GM12878 (cell line): Measurements from ENCODE around the gene TBC1D1. TPM values are rescaled to one million over a fixed set of nuclear protein-coding genes. Genes with fewer than 3 reads are reported as not detected.
"Not testable (repeated sequence)": the region's sequence is repeated elsewhere in the genome, so short reads cannot be mapped to it uniquely, and the experiment has no call there.

Experiments used
- ATAC-seq: fragments of 200-7000 bp; cut with Tn5 transposase; 3 replicates; pipeline ENCODE4 v1.9.1; 2020; ENCODE audit warnings: mild to moderate bottlenecking, moderate library complexity
- BruUV-seq: library from RNA; stranded (reverse); fragments of 400-500 nt; replicated peaks from 2 replicates; lab custom pipeline; 2021; lab: Mats Ljungman, UMichigan
- CTCF ChIA-PET: fragments of 300-600 bp; sonication (Branson Sonifier 250); formaldehyde crosslinking; extraction: SDS; loops from one replicate; lab custom pipeline; 2021; ENCODE audit warnings: inconsistent platforms; lab: Yijun Ruan, JAX
- POLR2A ChIA-PET: fragments of 350-600 bp; formaldehyde crosslinking; extraction: SDS; loops from one replicate; lab custom pipeline; 2021; ENCODE audit warnings: inconsistent platforms; lab: Charles Lee
- RAD21 ChIA-PET: fragments of 300-600 bp; sonication (Branson Sonifier 250); formaldehyde crosslinking; loops from one replicate; lab custom pipeline; 2023; ENCODE audit warnings: antibody characterized with exemption; ENCODE audit not compliant: unreplicated experiment; lab: Charles Lee
- SMC1A ChIA-PET: fragments of 300-600 bp; sonication (Branson Sonifier 250); formaldehyde crosslinking; loops from one replicate; lab custom pipeline; 2023; ENCODE audit not compliant: unreplicated experiment, uncharacterized antibody; lab: Charles Lee
- DNase-seq: peaks from one replicate; pipeline ENCODE4 v3.0.0-alpha.2; 2011; ENCODE audit warnings: low read depth, low spot score
- FAIRE-seq: peaks from 3 replicates; lab custom pipeline; 2011; peaks lifted over from hg19 to GRCh38; lab: Jason Lieb, UNC
- H2AFZ ChIP-seq: 2 replicates; pipeline ENCODE4 v1.6.0; 2011; ENCODE audit warnings: low read depth, low read length, control low read depth; ENCODE audit not compliant: control insufficient read depth
- H3K27ac ChIP-seq: 2 replicates; pipeline ENCODE4 v1.5.1; 2011; ENCODE audit warnings: control low read depth; ENCODE audit not compliant: control insufficient read depth, insufficient read depth
- H3K27me3 ChIP-seq, 2 experiments: replicated peaks in 1 of 2; 2 replicates each; pipeline versions ENCODE4 v1.6.0 to v1.6.1; 2011; ENCODE audit warnings: low read length in 1 of 2; ENCODE audit not compliant: control insufficient read depth in 2 of 2, insufficient read depth in 2 of 2
- H3K36me3 ChIP-seq, 2 experiments: 2 replicates each; pipeline ENCODE4 v1.5.1; 2011; ENCODE audit warnings: low read length in 1 of 2; ENCODE audit not compliant: control insufficient read depth in 2 of 2, insufficient read depth in 2 of 2
- H3K4me1 ChIP-seq: 2 replicates; pipeline ENCODE4 v1.6.1; 2011; ENCODE audit warnings: mild to moderate bottlenecking, low read length, moderate library complexity, mixed read lengths; ENCODE audit not compliant: control insufficient read depth, insufficient read depth
- H3K4me2 ChIP-seq: 2 replicates; pipeline ENCODE4 v1.6.0; 2011; ENCODE audit warnings: control low read depth; ENCODE audit not compliant: control insufficient read depth, insufficient read depth
- H3K4me3 ChIP-seq: fragments of 200-600 bp; sonication (generic); 2 replicates; pipeline ENCODE4 v1.5.1; 2016
- H3K79me2 ChIP-seq: 2 replicates; pipeline ENCODE4 v1.6.0; 2011; ENCODE audit warnings: low read length; ENCODE audit not compliant: control insufficient read depth, insufficient read depth
- H3K9ac ChIP-seq: 2 replicates; pipeline ENCODE4 v1.8.0; 2011; ENCODE audit warnings: low read length, control low read depth, mixed read lengths; ENCODE audit not compliant: control insufficient read depth, insufficient read depth
- H3K9me3 ChIP-seq: replicated peaks from 3 replicates; pipeline ENCODE4 v1.5.1; 2011; ENCODE audit warnings: mild to moderate bottlenecking, low read length; ENCODE audit not compliant: control insufficient read depth, insufficient read depth
- H4K20me1 ChIP-seq: 2 replicates; pipeline ENCODE4 v1.6.0; 2011; ENCODE audit not compliant: control insufficient read depth, insufficient read depth
- BCL3 ChIP-seq: IDR thresholded peaks from 2 replicates; pipeline ENCODE4 v1.6.1; 2011; ENCODE audit warnings: borderline replicate concordance, low read depth, mild to moderate bottlenecking, moderate library complexity, low read length; ENCODE audit not compliant: insufficient read depth, poor library complexity, severe bottlenecking
- PKNOX1 ChIP-seq: fragments of 450-650 bp; IDR thresholded peaks from 2 replicates; pipeline ENCODE4 v1.6.1; 2016; ENCODE audit warnings: mild to moderate bottlenecking
- RB1 ChIP-seq: fragments of 450-650 bp; formaldehyde crosslinking; IDR thresholded peaks from 2 replicates; pipeline ENCODE4 v1.6.1; 2017; ENCODE audit warnings: mild to moderate bottlenecking, borderline replicate concordance
- WGBS: methylation state at CpG from one replicate; pipeline ENCODE4 v1.1.6; 2016; ENCODE audit warnings: low lambda C conversion rate; ENCODE audit not compliant: insufficient replicate concordance, insufficient coverage; ENCODE audit errors: missing lambda C conversion rate; 5-methylcytosine and 5-hydroxymethylcytosine counted together
- in situ Hi-C: fragments of 300-500 bp; cut with MboI; formaldehyde crosslinking; loops from 9 replicates; pipeline ENCODE4 v1.14.3; 2018; ENCODE audit warnings: mixed read lengths
- intact Hi-C: fragments of 100-400 bp; cut with micrococcal nuclease; formaldehyde crosslinking; loops from one replicate; pipeline ENCODE4 v1.14.2; 2022; ENCODE audit not compliant: unreplicated experiment
- polyA plus RNA-seq, 11 experiments: library from polyadenylated mRNA; depleted of rRNA in 4 of 11; unstranded in 6 of 11; stranded (reverse) in 5 of 11; fragments of >200 nt; fragmentation: Nextera tagmentation in 4 of 11; fragmentation: Illumina TruSeq in 1 of 11; extraction: Ambion mirVana in 4 of 11; extraction: Trizol in 1 of 11; gene quantifications; 1 replicate in 1 of 11; 2 replicates in 10 of 11; pipeline versions ENCODE4 v1.2.1 to v1.2.3, GENCODE V29; 2011 to 2016; ENCODE audit warnings: inconsistent platforms in 2 of 11, missing spikeins in 2 of 11, low read depth in 1 of 11
- total RNA-seq, 4 experiments: library from RNA; depleted of rRNA in 3 of 4; stranded (reverse); fragments of >200 nt in 3 of 4; fragmentation: Illumina TruSeq in 1 of 4; extraction: Trizol in 1 of 4; gene quantifications; 2 replicates each; pipeline versions ENCODE4 v1.2.1 to v1.2.3, GENCODE V29; 2013 to 2021

TBC1D1 gene
- total and polyA plus RNA-seq, 10 of the 15 experiments (the other 5 are each of a cell fraction or from before 2014, with no cell fraction given) = 5.3 to 102 (median 57.8) TPM

DNA sequence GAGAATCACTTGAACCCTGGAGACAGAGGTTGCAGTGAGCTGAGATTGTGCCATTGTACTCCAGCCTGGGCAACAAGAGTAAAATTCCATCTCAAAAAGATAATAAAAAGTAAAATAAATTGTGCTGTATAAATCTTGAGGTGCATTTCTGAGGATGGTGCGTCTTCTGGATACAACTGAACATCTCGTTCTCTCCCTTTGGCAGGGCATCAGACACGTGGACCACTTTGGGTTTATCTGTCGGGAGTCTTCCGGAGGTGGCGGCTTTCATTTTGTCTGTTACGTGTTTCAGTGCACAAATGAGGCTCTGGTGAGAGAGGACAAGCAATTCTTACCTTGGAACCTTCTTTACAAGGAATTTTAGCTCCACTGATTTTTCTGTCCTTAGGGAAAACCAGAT lies 129.5 kb downstream of the TBC1D1 start:
- WGBS = 98% methylated on average over 7 of the region's 7 CpGs
- FAIRE-seq (no peak), ATAC-seq (no peak), DNase-seq (no peak)
- H3K27ac ChIP-seq = no peak overlapping the region
- SMC1A ChIA-PET = interaction anchor here (1.5 kb wide), 1 partner anchor 216 kb away, joined by 4 read pairs; no protein-coding TSS in a partner anchor
- H3K36me3 ChIP-seq = peaks cover 5 to 23% of the 10 kb centered on the region in 2 experiments; a peak in 3 of 4 replicates
- TF ChIP-seq PKNOX1 = no peak
- TF ChIP-seq RB1 = no peak
- TF ChIP-seq BCL3 = no peak
- RAD21 ChIA-PET = no interaction called here
- CTCF ChIA-PET = interaction anchor here (1.3 kb wide), 1 partner anchor 272 kb away, joined by 3 read pairs; no protein-coding TSS in a partner anchor
- in situ Hi-C loops (no loop called here), intact Hi-C loops (no loop called here)
- H3K4me3 ChIP-seq = no peak overlapping the region
- no TSS peak for BruUV-seq
- H3K9ac ChIP-seq = no peak overlapping the region
- H3K79me2 ChIP-seq = no peaks in the 10 kb centered on the region
- H4K20me1 ChIP-seq = no peaks in the 10 kb centered on the region
- no peaks in the 10 kb centered on the region for H3K9me3 ChIP-seq
- no peak overlapping the region for H3K4me2 ChIP-seq
- no peaks in the 10 kb centered on the region for H3K27me3 ChIP-seq
- H2AFZ ChIP-seq = no peak overlapping the region
- H3K4me1 ChIP-seq = no peaks in the 10 kb centered on the region
- POLR2A ChIA-PET = no interaction called here

DNA sequence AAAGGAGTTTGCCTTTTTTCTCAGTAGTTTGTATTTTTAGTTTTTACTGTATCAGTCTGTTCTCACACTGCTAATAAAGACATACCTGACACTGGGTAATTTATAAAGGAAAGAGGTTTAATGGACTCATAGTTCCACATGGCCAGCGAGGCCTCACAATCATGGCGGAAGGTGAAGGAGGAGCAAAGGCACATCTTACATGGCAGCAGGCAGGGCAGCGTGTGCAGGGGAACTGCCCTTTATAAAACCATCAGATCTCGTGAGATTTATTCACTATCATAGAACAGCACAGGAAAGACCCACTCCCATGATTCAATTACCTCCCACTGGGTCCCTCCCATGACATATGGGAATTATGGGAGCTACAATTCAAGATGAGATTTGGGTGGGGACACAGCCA lies 130.1 kb downstream of the TBC1D1 start:
- 96% methylated on average over 4 of the region's 4 CpGs for WGBS
- BruUV-seq, H4K20me1 ChIP-seq, H3K79me2 ChIP-seq, H3K27ac ChIP-seq, FAIRE-seq, H3K4me1 ChIP-seq, H3K27me3 ChIP-seq, H2AFZ ChIP-seq, H3K4me3 ChIP-seq, H3K9ac ChIP-seq, in situ Hi-C loops, H3K9me3 ChIP-seq, ATAC-seq, DNase-seq, RAD21 ChIA-PET, POLR2A ChIA-PET, H3K4me2 ChIP-seq, intact Hi-C loops: not testable (repeated sequence)
- CTCF ChIA-PET = interaction anchor here (1.3 kb wide), 1 partner anchor 272 kb away, joined by 3 read pairs; no protein-coding TSS in a partner anchor
- SMC1A ChIA-PET = interaction anchor here (1.1 kb wide), 1 partner anchor 14 kb away, joined by 3 read pairs; no protein-coding TSS in a partner anchor
- peaks cover 5 to 22% of the 10 kb centered on the region in 2 experiments; a peak in 3 of 4 replicates for H3K36me3 ChIP-seq
